ENCODE measurements around the gene TEX22.

Gene TEX22

DNA sequence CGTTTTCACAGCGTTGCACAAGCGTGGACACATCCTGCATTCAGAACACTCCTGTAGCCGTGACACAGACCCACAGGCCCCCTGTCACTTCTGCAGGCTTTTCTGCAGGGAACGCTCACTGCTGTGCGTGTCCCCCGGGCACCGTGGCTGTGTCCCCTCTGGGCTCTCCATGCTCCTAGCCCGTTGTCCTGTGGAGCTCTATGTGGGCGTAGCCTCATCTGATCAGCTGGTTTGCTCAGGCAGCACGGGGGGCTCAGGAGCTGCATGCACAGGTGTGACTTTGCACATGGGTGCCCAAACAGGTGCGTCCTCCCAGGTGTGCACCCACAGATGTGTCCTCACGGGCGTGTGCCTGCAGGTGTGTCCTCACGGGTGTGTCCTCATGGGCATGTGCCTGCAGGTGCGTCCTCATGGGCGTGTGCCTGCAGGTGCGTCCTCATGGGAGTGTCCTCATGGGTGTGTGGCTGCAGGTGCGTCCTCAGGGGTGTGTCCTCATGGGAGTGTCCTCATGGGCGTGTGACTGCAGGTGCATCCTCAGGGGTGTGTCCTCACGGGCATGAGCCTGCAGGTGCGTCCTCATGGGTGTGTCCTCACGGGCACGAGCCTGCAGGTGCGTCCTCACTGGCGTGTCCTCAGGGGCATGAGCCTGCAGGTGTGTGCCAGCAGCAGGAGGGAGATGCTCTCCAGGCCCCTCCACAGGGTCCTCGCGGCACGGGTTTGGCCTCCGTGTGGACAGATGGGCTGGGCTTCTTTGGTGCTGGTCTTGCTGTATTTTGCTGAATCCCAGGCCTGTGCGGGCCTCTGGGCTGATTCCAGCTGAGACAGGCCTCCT lies 38.8 kb downstream of the TEX22 start:
- no peaks in the 10 kb centered on the region for H3K9me3 ChIP-seq (replicated peaks; ENCODE audit: insufficient read depth, low read length)
- H3K4me3 ChIP-seq (ENCODE audit: low read length), result no peak overlapping the region
- no peak overlapping the region for H3K9ac ChIP-seq (ENCODE audit: low read length)
- no peaks in the 10 kb centered on the region for H3K27me3 ChIP-seq (replicated peaks; ENCODE audit: insufficient read depth, low read length)
- H3K4me2 ChIP-seq (ENCODE audit: low read depth, low read length), result no peak overlapping the region
- H3F3A ChIP-seq (ENCODE audit: insufficient read depth, low read length), result no peaks in the 10 kb centered on the region; the same call in 1 of the 2 replicates
- H3K9me2 ChIP-seq (replicated peaks; ENCODE audit: insufficient read depth, low read length), result no peaks in the 10 kb centered on the region
- H3K36me3 ChIP-seq (replicated peaks; ENCODE audit: insufficient read depth, low read length), result no peaks in the 10 kb centered on the region
- TF ChIP-seq EZH2phosphoT487 (IDR thresholded peaks at IDR 0.05; ENCODE audit: low read length), result no peak
- TF ChIP-seq, protein P1, sequence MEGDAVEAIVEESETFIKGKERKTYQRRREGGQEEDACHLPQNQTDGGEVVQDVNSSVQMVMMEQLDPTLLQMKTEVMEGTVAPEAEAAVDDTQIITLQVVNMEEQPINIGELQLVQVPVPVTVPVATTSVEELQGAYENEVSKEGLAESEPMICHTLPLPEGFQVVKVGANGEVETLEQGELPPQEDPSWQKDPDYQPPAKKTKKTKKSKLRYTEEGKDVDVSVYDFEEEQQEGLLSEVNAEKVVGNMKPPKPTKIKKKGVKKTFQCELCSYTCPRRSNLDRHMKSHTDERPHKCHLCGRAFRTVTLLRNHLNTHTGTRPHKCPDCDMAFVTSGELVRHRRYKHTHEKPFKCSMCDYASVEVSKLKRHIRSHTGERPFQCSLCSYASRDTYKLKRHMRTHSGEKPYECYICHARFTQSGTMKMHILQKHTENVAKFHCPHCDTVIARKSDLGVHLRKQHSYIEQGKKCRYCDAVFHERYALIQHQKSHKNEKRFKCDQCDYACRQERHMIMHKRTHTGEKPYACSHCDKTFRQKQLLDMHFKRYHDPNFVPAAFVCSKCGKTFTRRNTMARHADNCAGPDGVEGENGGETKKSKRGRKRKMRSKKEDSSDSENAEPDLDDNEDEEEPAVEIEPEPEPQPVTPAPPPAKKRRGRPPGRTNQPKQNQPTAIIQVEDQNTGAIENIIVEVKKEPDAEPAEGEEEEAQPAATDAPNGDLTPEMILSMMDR (IDR thresholded peaks at IDR 0.05; ENCODE audit: low read length), result no peak
- no peak for TF ChIP-seq EZH2 (optimal IDR thresholded peaks at IDR 0.05; ENCODE audit: low read depth, low read length)
- H3K4me1 ChIP-seq (ENCODE audit: low read length), result no peaks in the 10 kb centered on the region
- H4K20me1 ChIP-seq (ENCODE audit: insufficient read depth, low read length), result no peaks in the 10 kb centered on the region
- H3K79me2 ChIP-seq (ENCODE audit: low read length), result peaks cover 35% of the 10 kb centered on the region
- no peak overlapping the region for H2AFZ ChIP-seq (ENCODE audit: low read length)
- no peak overlapping the region for H3K27ac ChIP-seq (ENCODE audit: low read length)
- DNase-seq, result no peak

DNA sequence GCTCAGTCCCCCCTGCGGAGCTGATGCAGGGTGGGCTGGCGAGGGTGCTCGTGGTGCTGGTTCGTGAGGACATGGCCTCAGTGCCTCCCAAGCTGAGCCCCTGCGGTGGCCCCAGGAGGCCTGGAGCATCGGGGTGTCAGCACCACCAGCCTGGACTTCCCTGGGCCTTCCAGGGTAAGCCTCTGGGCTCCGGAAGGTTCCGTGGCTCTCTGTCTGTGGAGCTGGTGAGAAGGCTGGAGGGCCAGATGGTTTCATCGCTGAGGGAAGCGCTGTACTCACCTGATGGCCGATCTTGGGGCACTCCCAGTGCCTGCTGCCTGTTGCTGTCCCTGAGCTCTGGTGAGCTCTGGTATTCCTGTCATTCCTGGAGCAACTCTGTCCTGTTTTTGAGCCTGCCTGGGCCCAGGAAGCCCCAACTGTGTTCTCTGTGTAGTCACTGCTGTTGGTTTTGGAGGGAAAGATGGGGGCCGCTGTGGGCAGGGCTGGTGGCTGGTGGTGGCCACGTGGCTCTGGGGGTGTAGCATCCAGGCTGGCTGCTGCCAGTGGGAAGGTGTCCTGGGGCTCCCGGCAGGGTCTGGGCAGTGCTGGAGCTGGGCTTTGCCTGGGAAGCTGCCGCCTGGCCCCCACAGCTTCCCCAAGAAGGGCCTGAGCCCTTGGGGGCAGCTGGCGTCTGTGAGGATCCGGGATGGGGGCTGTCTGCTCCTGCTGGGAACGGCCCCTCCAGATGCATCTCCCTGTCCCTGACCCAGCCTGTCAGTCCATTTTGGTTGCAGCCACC lies 39.6 kb downstream of the TEX22 start:
- Histone ChIP-seq H2AFZ (ENCODE audit: low read length) (no peak overlapping the region), H3K79me2 (ENCODE audit: low read length) (peaks cover 35% of the 10 kb centered on the region), H3K9me3 (replicated peaks; ENCODE audit: insufficient read depth, low read length) (no peaks in the 10 kb centered on the region), H3K4me3 (ENCODE audit: low read length) (no peak overlapping the region), H3K27me3 (replicated peaks; ENCODE audit: insufficient read depth, low read length) (no peaks in the 10 kb centered on the region), H3K4me2 (ENCODE audit: low read depth, low read length) (no peak overlapping the region), H3K4me1 (ENCODE audit: low read length) (no peaks in the 10 kb centered on the region), H3F3A (ENCODE audit: insufficient read depth, low read length) (no peaks in the 10 kb centered on the region; the same call in 1 of the 2 replicates), H3K9ac (ENCODE audit: low read length) (no peak overlapping the region), H4K20me1 (ENCODE audit: insufficient read depth, low read length) (no peaks in the 10 kb centered on the region), H3K27ac (ENCODE audit: low read length) (no peak overlapping the region), H3K36me3 (replicated peaks; ENCODE audit: insufficient read depth, low read length) (no peaks in the 10 kb centered on the region), H3K9me2 (replicated peaks; ENCODE audit: insufficient read depth, low read length) (no peaks in the 10 kb centered on the region)
- no peak for TF ChIP-seq EZH2 (optimal IDR thresholded peaks at IDR 0.05; ENCODE audit: low read depth, low read length)
- no peak for TF ChIP-seq EZH2phosphoT487 (IDR thresholded peaks at IDR 0.05; ENCODE audit: low read length)
- TF ChIP-seq, protein P1 (IDR thresholded peaks at IDR 0.05; ENCODE audit: low read length), result no peak
- DNase-seq, result no peak

- H3K4me3 ChIP-seq (ENCODE audit: low read length), result no peak overlapping the region
- no peaks in the 10 kb centered on the region; the same call in 1 of the 2 replicates for H3F3A ChIP-seq (ENCODE audit: insufficient read depth, low read length)
- no peaks in the 10 kb centered on the region for H4K20me1 ChIP-seq (ENCODE audit: insufficient read depth, low read length)
- H3K9ac ChIP-seq (ENCODE audit: low read length), result no peak overlapping the region
- H3K27me3 ChIP-seq (replicated peaks; ENCODE audit: insufficient read depth, low read length), result no peaks in the 10 kb centered on the region
- H3K9me2 ChIP-seq (replicated peaks; ENCODE audit: insufficient read depth, low read length), result no peaks in the 10 kb centered on the region
- no peaks in the 10 kb centered on the region for H3K4me1 ChIP-seq (ENCODE audit: low read length)
- TF ChIP-seq EZH2 (optimal IDR thresholded peaks at IDR 0.05; ENCODE audit: low read depth, low read length), result no peak
- TF ChIP-seq, protein P1 (IDR thresholded peaks at IDR 0.05; ENCODE audit: low read length), result no peak
- TF ChIP-seq EZH2phosphoT487 (IDR thresholded peaks at IDR 0.05; ENCODE audit: low read length), result no peak
- H3K27ac ChIP-seq (ENCODE audit: low read length), result no peak overlapping the region
- no peak overlapping the region for H3K4me2 ChIP-seq (ENCODE audit: low read depth, low read length)
- no peak overlapping the region for H2AFZ ChIP-seq (ENCODE audit: low read length)
- peaks cover 32% of the 10 kb centered on the region for H3K79me2 ChIP-seq (ENCODE audit: low read length)
- H3K9me3 ChIP-seq (replicated peaks; ENCODE audit: insufficient read depth, low read length), result no peaks in the 10 kb centered on the region
- no peak for DNase-seq
- H3K36me3 ChIP-seq (replicated peaks; ENCODE audit: insufficient read depth, low read length), result no peaks in the 10 kb centered on the region
Measured at GRCh38 chr14:105439179-105439578, 40.8 kb downstream of the TEX22 start.

All from MM.1S (cell line).